ENCODE results near the gene INPP5F. TPM values are rescaled to one million over a fixed set of nuclear protein-coding genes. Genes with fewer than 3 reads are reported as not detected.

Gene INPP5F
- total and polyA plus RNA-seq, 2 of the 13 experiments (the other 11 are each of a cell fraction or from before 2014, with no cell fraction given) = 12.5 to 15.7 TPM

GRCh38 chr10:119831656-119832055 lies 105.8 kb downstream of the INPP5F start:
- Histone ChIP-seq H3K9ac (ENCODE audit: insufficient read depth, low read depth, low read length) (no peak overlapping the region), H3K27me3 (ENCODE audit: control insufficient read depth in 1 of 2, insufficient read depth in 2 of 2, low read length in 2 of 2) (no peaks in the 10 kb centered on the region; a peak in 1 of 5 replicates), H3K4me1 (ENCODE audit: insufficient read depth, low read length) (peaks cover 6% of the 10 kb centered on the region; the same call in 1 of the 2 replicates), H3K27ac (ENCODE audit: extremely low read length, insufficient read depth, low read length) (no peak overlapping the region), H2AFZ (ENCODE audit: low read length) (no peak overlapping the region), H3K79me2 (ENCODE audit: insufficient read depth, low read length) (no peaks in the 10 kb centered on the region), H3K4me3 (replicated peaks in 1 of 3; ENCODE audit: insufficient read depth in 1 of 3, low read depth in 2 of 3, low read length in 3 of 3) (no peak overlapping the region), H3K9me3 (ENCODE audit: low read length) (no peaks in the 10 kb centered on the region), H4K20me1 (ENCODE audit: insufficient read depth, low read length) (no peaks in the 10 kb centered on the region), H3K36me3 (replicated peaks in 1 of 2; ENCODE audit: control insufficient read depth in 1 of 2, insufficient read depth in 2 of 2, low read length in 2 of 2) (peaks cover 18 to 83% of the 10 kb centered on the region in 2 experiments), H3K4me2 (ENCODE audit: low read depth, low read length) (no peak overlapping the region)
- intact Hi-C loops (cut with micrococcal nuclease; ENCODE audit: unreplicated experiment) (no loop called here), in situ Hi-C loops (cut with HindIII; ENCODE audit: extremely low pct_ligation_motif_present, low pct_unique_long_range_greater_than_20kb) (no loop called here)
- TF ChIP-seq ZNF251 (CRISPR knock-in tag; IDR thresholded peaks at IDR 0.05) = no peak
- TF ChIP-seq BORCS8-MEF2B (CRISPR knock-in tag; IDR thresholded peaks at IDR 0.05) = no peak
- no peak for TF ChIP-seq TARDBP (CRISPR knock-in tag; IDR thresholded peaks at IDR 0.05)
- no peak for TF ChIP-seq ZNF354B (CRISPR knock-in tag; IDR thresholded peaks at IDR 0.05)
- no peak for TF ChIP-seq ZNF777 (CRISPR knock-in tag; IDR thresholded peaks at IDR 0.05)
- CTCF ChIA-PET (ENCODE audit: low intra/inter-chr PET ratio, low total read pairs) = no interaction called here
- no peak for FAIRE-seq
- POLR2A ChIA-PET = no interaction called here
- WGBS (ENCODE audit: low lambda C conversion rate) = 90% methylated on average over 11 of the region's 11 CpGs
- no peak for DNase-seq (ENCODE audit: low spot score)
- ATAC-seq = no peak
- BruUV-seq (replicated peaks) = no TSS peak

GRCh38 chr10:119832951-119833350 lies 107.1 kb downstream of the INPP5F start:
- Histone ChIP-seq H4K20me1 (ENCODE audit: insufficient read depth, low read length) (no peaks in the 10 kb centered on the region), H3K36me3 (replicated peaks in 1 of 2; ENCODE audit: control insufficient read depth in 1 of 2, insufficient read depth in 2 of 2, low read length in 2 of 2) (peaks cover 22 to 87% of the 10 kb centered on the region in 2 experiments), H3K9me3 (ENCODE audit: low read length) (no peaks in the 10 kb centered on the region), H3K4me1 (ENCODE audit: insufficient read depth, low read length) (peaks cover 6% of the 10 kb centered on the region; the same call in 1 of the 2 replicates), H3K4me2 (ENCODE audit: low read depth, low read length) (no peak overlapping the region), H3K9ac (ENCODE audit: insufficient read depth, low read depth, low read length) (no peak overlapping the region), H3K27ac (ENCODE audit: extremely low read length, insufficient read depth, low read length) (no peak overlapping the region), H3K4me3 (replicated peaks in 1 of 3; ENCODE audit: insufficient read depth in 1 of 3, low read depth in 2 of 3, low read length in 3 of 3) (no peak overlapping the region), H3K79me2 (ENCODE audit: insufficient read depth, low read length) (no peaks in the 10 kb centered on the region), H2AFZ (ENCODE audit: low read length) (no peak overlapping the region), H3K27me3 (ENCODE audit: control insufficient read depth in 1 of 2, insufficient read depth in 2 of 2, low read length in 2 of 2) (no peaks in the 10 kb centered on the region; a peak in 1 of 5 replicates)
- ChIA-PET CTCF (ENCODE audit: low intra/inter-chr PET ratio, low total read pairs) (no interaction called here), POLR2A (no interaction called here)
- 98% methylated on average over 2 of the region's 2 CpGs for WGBS (ENCODE audit: low lambda C conversion rate)
- BruUV-seq (replicated peaks) = no TSS peak
- FAIRE-seq = no peak
- no peak for DNase-seq (ENCODE audit: low spot score)
- ATAC-seq = no peak
- intact Hi-C loops (cut with micrococcal nuclease; ENCODE audit: unreplicated experiment) = no loop called here
- in situ Hi-C loops (cut with HindIII; ENCODE audit: extremely low pct_ligation_motif_present, low pct_unique_long_range_greater_than_20kb) = no loop called here
- TF ChIP-seq EZH2 (conservative IDR thresholded peaks at IDR 0.05; ENCODE audit: low read depth, low read length) (no peak), ZNF160 (CRISPR knock-in tag; IDR thresholded peaks at IDR 0.05) (no peak), GZF1 (CRISPR knock-in tag; IDR thresholded peaks at IDR 0.05) (no peak), ZNF788 (CRISPR knock-in tag; IDR thresholded peaks at IDR 0.05; ENCODE audit: borderline replicate concordance) (no peak), ZNF431 (CRISPR knock-in tag; IDR thresholded peaks at IDR 0.05; ENCODE audit: borderline replicate concordance, low read depth) (no peak), ZNF605 (CRISPR knock-in tag; IDR thresholded peaks at IDR 0.05) (no peak), PHF20 (CRISPR knock-in tag; IDR thresholded peaks at IDR 0.05) (no peak), KLF13 (CRISPR knock-in tag; IDR thresholded peaks at IDR 0.05) (no peak), TBP (CRISPR knock-in tag; IDR thresholded peaks at IDR 0.05) (no peak), ISL2 (CRISPR knock-in tag; IDR thresholded peaks at IDR 0.05) (no peak), RNF219 (CRISPR knock-in tag; IDR thresholded peaks at IDR 0.05) (no peak), ZBTB3 (CRISPR knock-in tag; IDR thresholded peaks at IDR 0.05; ENCODE audit: borderline replicate concordance, low read depth) (no peak), MTA1 (CRISPR knock-in tag; IDR thresholded peaks at IDR 0.05; ENCODE audit: borderline replicate concordance) (no peak)
